GM19099 (cell line): ENCODE measurements around the gene TPRG1L.

ENCODE experiments used
- POLR2A ChIP-seq: IDR thresholded peaks from 3 replicates; pipeline ENCODE4 v1.6.1; 2011; ENCODE audit warnings: low read depth; ENCODE audit not compliant: insufficient read length; ENCODE audit errors: extremely low read depth

Gene TPRG1L

DNA sequence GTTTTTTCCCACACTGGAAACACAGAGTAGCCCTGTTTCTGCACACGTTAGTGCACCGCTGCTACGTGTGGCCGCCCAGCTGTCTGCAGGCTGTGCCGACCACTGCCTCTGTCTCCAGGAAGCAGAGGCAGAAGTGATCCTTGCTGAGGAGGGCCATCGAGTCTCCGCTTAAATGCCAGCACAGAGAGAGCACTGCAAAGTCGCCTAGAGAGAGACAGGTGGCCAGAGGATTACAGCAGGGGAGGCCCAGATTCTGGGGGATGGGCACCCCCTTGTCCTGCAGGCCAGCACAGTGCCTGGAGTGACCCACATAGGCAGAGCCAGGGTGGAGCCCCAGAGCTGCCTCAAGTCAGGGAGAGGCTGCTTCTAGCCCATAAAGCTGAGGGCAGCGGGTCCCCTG, 6.1 kb downstream of the TPRG1L start:
- TF ChIP-seq POLR2A: no peak

DNA sequence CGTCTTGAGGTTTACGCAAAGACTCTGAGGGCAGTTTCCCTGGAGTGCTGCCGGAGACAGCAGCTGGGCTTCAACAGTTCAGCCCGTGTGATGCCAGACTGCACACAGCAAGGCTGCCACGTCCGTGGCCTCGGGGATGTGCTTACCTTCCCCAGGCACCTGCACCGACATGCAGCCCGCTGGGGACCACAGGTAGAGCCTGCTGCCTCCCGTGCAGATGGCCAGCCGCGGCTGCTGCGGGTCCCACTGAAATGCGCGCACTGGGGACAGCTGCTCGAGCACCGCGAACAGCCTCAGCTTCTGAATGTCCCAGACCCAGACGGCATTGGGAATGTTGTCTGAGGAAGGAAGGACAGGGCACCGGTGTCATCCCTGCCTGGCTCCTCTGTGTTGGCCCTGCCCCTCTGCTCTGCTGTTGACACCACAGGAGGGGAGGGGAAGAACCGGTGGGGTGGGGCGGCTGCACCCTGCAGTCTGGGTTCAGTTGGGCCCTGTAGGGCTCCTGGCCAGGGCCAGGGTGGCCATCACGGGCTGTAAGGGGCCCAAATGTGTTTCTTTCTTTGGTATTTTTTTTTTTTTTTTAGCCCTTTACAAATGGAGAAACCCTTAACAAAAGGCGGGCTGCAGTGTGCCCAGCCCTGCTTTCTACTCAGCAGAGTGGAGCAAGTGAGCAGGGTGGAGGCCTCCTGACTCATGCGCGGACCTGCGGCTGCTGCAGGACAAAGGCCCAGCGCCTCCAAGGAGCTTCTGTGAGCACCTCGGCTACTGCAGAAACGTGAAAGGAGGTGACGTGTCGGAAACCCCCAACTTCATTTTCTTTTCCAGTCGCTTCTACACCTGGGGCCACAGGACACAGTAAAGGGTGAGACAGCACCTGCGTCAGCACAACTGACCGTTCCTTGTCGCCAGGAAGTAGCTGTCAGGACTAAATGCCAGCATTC, 6.8 kb downstream of the TPRG1L start:
- no peak for TF ChIP-seq POLR2A

DNA sequence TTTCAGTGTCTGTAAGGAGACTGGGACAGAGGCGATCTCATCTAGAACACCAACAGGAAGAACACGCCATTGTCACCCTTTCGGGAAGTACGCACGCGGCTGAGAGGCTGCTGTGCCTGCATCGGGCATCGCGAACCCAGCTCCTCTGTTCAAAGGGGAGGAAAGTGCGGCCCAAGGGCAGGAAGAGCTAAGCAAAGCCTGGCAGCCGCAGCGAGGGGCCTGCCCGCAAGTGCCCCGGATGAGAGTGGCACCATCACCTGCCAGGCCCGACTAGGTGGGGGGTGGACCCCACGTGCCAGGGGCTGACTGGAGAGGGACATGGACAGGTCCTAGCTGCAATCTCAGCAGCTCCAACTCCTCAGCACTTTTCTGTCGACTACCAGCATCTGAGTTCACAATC, 7.5 kb downstream of the TPRG1L start:
- no peak for TF ChIP-seq POLR2A

DNA sequence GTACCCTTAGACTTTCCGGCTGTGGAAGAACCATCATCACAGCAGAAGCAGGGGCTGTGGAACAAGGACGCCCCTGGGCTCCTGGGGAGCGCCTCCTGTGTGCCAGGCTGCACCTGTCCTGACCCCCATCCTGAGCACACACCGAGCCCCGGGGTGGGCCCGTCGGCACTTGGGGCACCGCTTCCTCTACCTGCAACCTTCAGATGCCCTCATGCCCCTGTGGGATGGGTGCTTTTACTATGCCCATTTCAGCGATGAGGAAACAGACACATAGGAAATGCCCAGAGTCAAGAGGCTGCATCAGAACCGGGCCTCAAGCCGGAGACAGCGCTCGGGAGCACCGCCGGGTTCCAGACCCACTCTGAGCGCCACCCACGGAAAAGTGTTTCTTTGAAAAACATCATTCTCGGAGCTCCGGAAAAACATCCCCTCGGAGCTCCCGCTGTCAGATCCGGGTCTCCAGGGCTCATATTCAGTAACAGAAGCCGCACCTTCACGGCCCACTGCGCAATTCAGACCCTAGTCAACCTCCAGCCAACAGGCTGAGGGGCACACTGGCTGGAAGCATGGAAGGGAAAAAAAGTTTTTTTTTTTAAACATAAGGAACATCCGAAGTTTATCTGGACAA, 8.0 kb downstream of the TPRG1L start:
- no peak for TF ChIP-seq POLR2A

DNA sequence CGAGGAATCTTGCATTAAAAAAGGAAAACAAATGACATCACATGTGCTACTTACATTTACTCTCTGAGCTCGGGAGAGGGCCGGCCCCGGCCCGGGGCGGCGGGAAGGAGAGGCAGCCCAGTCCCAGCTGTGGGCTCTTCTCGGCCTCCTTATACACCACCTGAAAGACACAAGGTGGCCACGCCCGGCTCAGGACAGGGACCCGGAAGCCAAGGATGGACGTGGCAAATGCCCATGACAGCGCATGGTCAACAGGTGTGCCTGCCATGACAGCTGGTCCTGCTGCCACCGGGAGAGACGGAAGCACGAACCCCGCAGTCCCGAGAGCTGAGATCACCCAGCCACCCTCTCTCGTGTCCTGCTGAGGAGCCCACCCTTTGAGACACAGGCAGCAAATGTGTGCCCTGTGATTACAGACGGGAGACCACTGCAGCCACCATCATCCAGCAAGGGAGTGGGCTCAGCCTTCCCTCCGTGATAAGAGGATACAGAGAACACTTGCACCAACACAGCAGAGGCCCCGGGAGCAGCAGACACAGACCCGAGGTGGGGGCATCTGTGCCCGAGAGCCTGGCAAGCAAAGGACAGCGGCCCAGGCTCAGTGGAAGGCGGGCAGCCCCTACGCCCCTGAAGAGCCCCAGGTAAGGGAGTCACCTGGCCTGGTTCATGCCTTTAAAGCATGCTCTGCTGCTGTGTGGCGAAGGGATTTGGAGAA, 8.7 kb downstream of the TPRG1L start:
- TF ChIP-seq POLR2A: no peak

DNA sequence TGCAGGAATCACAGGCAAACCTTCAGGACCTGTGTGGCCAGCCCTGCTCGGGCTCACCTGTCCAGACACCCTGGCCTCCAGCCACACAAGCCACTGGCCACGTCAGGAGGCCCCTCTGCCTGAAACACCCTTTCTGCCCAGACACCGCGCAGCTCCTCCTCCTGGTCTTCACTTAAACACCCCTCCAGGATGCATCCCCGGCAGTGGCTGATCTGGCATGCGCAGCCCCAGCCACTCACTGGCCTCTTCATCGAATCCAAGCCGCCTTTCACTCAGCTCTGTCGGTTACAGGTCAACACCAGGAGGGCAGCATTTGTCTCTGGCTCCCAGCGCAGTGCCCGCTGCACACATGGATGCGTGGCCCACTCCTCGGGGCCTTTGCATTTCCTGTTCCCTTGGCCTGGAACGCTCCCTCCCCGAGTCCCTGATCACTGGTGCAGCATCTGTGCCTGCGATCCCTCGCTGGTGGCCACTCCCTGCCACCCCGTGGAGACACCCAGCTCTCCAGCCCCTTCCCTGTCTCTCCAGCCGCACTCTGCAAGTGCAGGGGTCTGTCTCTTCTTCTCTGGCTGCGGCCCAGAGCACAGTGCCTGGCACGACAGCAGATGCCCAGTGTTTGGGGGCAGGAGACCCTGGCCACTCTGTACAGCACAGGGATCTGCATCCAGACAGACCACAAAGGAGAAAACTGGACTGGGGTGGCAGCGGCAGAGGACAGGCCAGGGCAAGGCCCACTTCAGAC, 9.4 kb downstream of the TPRG1L start:
- no peak for TF ChIP-seq POLR2A

DNA sequence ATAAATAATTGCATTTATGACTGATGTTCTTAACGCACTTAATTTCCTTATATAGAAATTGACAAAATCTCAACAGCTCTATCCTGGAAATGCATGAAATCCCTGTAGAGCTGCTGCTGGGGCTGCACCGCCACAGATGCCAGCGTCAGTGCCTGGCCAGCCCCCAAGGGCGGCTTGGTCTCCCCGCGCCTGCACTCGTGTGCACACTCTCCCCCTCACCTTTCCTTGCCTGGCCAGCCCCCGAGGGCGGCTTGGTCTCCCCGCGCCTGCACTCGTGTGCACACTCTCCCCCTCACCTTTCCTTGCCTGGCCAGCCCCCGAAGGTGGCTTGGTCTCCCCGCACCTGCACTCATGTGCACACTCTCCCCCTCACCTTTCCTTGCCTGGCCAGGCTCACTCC, 11.3 kb downstream of the TPRG1L start:
- TF ChIP-seq POLR2A: no peak

DNA sequence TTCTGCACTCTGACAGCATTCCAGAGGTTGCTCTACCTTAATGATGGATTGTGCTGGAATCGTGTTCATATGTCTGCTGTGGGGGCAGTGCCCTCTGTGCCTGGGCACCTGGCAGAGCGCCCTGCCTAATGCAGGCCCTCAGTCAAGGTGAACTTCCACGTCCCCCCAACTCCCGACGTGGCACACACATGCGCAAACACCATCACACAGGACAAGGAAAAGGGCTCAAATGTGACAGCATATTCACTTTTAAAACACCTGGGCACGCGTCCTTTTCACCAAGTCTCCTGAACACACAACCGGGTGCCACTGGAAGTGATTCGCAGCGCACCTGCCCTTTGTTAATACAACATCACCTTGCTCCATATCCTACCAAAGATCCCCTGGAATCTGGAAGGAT, 11.7 kb downstream of the TPRG1L start:
- TF ChIP-seq POLR2A: no peak

DNA sequence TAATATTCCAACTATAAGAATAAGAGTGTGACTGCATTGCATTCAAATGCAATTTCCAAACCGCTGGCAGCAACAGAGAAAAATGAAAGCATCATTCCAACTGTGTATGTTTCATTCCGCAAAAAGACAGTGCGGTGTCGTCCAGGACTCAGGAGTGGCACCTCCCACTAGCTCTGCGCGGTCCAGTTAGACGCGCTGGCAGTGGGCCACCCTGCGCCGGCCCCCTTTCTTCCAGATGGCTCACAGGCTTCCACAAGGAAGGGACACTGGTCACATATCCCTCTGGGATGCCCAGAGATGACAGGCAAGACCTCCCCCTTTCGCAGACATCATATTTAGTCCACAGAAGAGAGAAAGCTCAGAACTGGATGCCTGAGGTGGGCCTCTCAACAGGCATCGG, 13.2 kb downstream of the TPRG1L start:
- no peak for TF ChIP-seq POLR2A

DNA sequence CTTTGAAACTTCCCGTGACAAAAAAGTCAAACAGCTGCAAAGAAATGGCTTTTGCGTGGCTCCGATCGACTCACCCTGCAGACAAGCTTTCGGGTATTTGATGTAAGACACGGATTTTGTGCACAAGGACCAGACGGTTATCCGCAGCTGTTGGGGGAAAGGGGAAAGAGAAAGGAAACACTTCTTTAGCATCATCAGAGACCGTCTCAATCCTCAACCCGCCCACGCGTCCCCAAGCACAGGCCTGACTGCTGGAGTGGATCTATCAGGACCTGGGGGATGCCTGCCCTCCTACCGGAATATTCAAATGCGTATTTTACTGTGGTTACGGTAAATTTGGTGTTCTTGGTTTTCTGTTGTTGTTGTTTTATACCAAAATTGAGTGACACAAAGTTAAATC, 13.9 kb downstream of the TPRG1L start:
- TF ChIP-seq POLR2A: no peak

DNA sequence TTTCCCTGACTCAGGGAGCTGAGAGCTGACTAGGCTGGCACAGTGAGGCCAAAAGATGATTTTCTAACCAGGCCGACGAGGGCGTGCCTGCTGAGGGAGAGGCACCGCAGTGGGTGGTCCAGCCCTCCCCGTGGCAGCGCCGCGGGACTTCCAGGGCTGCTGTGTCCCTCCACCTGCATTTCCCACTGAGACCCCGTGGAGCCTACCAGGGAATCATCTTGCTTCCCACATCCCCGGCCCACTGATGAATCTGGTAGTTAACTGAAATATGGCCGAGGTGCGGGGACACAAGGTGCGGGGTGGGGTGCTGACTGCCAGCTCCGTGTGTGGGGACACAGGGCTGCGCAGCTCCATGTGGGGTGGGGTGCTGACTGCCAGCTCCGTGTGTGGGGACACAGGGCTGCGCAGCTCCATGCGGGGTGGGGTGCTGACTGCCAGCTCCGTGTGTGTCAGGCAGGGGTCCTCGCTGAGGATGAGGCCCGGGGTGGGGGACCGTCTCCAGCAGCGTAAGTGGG, 14.6 kb downstream of the TPRG1L start:
- no peak for TF ChIP-seq POLR2A

DNA sequence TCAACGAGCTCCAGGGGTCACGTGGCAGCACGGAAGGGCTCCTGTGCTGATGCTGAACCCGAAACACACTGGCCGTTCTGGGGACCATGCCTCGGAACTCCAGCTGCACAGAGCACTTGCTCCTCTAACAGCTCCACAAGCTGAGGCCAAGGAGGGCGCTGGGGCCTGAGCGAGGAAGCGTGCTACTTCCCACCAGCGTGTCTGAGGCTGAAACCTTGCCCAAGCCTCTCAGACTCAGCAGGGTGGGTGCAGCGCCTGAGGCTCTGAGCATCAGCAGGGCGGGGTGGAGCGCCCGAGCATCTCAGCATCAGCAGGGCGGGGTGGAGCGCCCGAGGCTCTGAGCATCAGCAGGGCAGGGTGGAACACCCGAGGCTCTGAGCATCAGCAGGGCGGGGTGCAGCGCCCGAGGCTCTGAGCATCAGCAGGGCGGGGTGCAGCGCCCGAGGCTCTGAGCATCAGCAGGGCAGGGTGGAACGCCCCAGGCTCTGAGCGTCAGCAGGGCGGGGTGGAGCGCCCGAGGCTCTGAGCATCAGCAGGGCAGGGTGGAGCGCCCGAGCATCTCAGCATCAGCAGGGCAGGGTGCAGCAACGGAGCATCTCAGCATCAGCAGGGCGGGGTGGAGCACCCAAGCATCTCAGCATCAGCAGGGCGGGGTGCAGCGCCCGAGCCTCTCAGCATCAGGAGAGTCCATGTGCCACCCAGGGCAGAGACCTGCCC, 15.5 kb downstream of the TPRG1L start:
- no peak for TF ChIP-seq POLR2A

DNA sequence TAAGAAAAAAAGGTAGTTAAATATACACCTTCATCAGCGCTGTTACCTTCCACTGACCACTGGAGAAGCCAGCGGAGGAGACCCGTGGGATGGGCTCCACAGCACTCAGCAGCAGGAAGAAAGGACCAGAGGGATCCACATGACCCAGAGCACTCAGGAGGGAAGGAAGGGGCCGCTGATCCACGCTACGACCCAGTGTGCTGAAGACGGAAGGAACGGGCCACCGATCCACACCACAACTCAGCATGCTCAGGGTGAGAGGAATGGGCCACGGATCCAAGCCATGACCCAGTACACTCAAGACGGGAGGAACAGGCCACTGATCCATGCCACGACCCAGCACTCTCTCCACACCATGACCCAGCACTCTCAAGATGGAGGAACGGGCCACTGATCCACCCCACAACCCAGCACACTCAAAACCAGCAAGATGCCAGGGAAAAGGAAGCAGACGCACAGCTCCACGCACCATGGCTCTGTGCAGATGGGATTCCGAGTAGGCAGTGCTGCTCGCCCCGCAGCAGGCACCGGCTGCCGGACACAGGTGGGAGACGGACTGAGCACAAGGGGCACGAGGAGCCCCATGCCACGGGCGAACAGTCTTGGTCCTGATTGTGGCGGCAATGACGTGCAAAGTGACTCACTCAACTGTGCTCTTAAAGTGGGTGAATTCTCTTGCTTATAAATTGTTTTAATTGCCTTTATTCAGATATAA, 16.4 kb downstream of the TPRG1L start:
- TF ChIP-seq POLR2A: no peak
